HG03558 (cell line): Measurements from ENCODE around the gene P2RX5.
A peak's percentile ranks its signal among the peaks of the same experiment; 100 is the strongest.
"Not testable (repeated sequence)": the region's sequence is repeated elsewhere in the genome, so short reads cannot be mapped to it uniquely, and the experiment has no call there.

Experiments
- ATAC-seq: cut with Tn5 transposase; IDR thresholded peaks from one replicate; pipeline ENCODE4 v1.9.1; 2021; ENCODE audit warnings: moderate number of reproducible peaks; ENCODE audit not compliant: unreplicated experiment; ENCODE audit errors: extremely low read depth

The P2RX5 gene, protein sequence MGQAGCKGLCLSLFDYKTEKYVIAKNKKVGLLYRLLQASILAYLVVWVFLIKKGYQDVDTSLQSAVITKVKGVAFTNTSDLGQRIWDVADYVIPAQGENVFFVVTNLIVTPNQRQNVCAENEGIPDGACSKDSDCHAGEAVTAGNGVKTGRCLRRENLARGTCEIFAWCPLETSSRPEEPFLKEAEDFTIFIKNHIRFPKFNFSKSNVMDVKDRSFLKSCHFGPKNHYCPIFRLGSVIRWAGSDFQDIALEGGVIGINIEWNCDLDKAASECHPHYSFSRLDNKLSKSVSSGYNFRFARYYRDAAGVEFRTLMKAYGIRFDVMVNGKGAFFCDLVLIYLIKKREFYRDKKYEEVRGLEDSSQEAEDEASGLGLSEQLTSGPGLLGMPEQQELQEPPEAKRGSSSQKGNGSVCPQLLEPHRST

DNA sequence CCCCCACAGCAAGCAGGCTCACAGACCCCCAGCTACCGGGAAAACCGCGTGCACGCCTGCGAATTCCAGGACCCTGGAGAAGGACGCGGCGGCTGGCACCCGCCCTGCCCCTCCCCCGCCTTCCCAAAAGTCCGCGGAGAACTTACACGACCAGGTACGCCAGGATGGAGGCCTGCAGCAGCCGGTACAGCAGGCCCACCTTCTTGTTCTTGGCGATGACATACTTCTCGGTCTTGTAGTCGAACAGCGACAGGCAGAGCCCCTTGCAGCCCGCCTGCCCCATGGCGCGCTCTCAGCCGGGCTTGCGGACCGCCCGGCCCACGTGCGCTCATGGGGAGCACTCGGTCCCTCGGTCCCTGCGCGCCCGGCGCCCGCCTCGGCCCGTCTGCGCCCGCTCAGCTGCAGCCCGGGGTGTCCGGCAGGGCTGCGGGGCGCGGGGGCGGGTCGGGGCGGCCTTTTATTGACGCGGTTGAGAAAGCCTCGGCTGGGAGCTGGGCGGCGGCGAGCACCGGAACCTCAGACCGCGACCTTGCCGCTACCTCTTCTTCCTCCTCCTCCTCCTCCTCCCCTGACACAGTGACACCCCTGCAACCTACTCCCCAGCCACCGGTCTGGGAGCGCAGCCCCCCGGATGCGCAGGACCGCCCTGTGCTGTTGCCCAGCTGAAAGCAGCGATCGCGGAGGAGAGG, at the start of gene P2RX5:
Gene P2RX5 (minus strand): TSS at position 433 of the 689 bp plus-strand sequence. CDS start 150 bp downstream, at position 283.
- ATAC-seq = no peak

DNA sequence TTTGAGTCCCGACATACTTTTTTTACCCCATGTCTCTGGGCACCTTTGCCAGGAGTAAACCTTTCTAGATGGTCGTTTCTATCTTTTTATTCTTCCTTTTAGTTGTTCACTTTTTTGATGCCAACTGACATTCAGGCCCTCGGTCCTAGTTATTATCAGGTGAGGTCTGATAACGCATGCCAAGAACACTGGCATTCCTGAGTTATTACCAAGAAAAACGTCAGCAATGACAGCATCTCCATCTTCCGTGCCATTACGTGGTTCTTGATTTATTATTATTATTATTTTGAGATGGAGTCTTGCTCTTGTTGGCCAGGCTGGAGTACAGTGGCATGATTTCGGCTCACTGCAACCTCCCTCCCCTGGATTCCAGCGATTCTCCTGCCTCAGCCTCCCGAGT, 49.1 kb upstream of the P2RX5 start:
- ATAC-seq = no peak

DNA sequence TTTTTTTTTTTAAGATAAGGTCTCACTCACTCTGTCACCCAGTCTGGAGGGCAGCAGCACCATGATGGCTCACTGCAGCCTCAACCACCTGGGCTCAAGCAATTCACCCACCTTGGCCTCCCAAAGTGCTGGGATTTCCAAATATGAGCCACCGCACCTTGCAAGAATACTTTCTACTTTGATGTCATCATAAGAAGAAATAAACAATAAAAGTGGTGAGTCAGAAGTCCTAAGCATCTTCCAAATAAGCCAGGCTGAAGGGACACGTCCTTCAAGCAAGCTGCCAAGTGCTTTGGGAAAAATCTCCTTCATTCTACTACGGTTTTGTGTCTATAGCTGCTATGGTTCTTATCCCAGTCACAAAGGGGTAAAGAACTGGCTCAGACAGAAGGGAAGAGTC, 48.1 kb upstream of the P2RX5 start:
- no peak for ATAC-seq

DNA sequence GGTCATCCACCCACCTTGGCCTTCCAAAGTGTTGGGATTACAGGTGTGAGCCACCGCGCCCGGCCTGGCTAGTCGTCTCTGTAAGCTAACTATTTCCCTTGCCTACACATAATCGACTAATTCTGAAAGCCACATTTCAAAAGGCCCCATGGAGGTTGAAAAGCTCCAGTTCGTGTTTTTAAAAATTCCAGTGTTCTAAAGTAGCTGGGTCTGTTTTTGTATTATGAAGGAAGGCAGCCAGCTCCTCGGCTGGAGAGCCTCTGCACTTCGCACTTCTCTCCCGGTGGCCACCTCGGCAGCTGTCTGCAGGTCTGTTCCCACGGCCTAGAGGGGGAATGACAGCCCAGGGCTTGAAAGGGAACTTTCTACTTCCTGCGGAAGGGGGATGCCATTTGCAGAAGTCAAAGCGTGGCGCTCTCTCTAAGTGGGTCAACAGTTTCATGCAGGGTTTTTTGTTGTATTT, 44.7 kb upstream of the P2RX5 start:
- no peak for ATAC-seq

DNA sequence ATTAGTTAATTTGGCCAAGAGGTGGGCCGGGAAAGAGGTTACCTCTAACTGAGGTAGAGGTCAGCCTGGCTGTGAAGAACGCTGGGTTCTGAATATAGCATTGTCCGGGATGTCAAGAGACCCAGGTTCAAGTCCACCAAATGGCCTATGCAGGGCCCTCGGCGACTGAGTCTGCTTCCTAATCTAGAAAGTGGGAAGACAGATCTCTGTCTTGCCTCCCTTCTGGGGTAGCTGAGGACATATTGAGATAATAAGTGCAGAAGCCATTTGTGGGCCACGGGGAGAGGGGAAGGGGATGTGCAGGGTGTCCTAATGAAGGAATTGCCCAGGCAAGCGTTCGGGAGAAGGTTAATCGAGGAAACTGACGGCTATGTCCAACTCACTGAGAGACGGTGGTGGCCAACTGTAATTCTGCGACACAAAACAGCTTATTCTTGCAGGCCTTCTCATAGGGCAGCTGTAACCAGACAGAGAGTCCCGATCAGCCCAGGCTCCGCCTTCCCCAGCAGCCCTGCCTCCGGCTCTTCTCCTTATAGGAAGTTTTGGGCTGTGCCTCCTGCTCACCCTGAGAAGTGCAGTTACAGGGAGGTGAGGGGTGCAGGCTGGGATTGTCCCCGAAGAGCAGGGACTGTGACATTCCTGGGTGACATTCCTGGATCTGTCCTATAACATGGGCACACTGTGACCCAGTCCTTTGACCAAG, 43.6 kb upstream of the P2RX5 start:
- ATAC-seq = no peak

DNA sequence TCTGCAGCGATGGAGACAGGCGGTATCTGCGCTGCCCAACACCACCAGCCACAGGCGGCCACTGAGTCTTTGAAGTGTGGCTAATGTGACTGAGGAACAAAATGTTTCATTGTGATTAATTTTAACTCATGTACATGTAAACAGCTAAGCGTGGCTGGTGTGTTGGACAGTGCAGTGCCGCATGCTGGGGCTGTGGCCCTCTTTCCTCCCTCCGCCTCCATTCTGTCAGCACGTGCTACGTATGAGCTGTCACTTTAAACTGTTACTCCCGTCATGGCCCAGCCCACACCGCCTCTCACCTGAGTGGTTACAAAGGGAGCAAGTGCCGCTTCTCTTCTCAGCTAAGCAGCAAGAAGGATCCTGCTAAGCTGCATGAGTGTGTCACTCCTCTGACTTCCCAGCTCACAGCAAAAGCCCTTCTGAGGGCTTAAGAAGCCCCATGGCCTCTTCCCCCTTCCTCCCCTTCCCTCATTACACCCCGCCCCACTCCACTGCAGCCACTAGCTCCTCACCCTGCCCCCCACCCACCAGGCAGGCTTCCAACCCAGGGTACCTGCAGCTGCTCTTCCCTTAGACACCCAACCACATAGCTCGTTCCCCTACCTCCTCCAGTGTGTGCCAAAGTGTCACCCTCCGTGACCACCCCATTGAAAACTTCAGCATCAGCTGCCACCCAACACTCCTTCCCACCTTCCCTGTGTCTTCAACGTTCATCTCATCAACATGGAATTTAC, 42.8 kb upstream of the P2RX5 start:
- no peak for ATAC-seq

DNA sequence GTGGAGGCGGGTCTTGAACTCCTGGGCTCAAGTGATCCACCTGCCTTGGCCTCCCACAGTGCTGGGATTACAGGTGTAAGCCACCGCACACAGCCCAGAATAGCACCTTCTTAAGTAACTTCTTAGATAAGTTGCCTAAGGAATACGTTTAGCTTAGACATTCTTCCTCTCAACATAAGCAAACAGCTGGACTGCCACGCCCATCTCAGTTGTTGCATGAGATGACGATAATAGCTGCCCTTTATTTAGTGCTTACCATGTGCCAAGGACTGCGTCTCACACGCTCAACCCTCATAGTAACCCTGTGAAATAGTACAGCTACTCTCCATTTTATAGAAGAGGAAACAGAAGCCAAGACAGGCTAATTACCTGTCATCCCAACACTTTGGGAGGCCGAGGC, 39.6 kb upstream of the P2RX5 start:
- no peak for ATAC-seq

DNA sequence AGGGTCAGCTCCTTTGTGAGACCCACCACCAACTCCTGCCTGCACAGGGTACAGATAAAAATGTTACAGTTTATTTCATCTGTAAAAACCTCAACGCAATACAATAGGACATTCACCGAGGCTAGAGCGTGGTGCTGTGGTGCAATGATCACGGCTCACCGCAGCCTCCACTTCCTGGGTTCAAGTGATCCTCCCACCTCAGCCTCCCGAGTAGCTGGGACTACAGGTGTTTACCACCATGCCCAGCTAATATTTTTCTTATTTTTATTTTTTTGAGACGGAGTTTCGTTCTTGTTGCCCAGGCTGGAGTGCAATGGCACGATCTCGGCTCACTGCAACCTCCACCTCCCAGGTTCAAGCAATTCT, 38.9 kb upstream of the P2RX5 start:
- not testable (repeated sequence) for ATAC-seq

DNA sequence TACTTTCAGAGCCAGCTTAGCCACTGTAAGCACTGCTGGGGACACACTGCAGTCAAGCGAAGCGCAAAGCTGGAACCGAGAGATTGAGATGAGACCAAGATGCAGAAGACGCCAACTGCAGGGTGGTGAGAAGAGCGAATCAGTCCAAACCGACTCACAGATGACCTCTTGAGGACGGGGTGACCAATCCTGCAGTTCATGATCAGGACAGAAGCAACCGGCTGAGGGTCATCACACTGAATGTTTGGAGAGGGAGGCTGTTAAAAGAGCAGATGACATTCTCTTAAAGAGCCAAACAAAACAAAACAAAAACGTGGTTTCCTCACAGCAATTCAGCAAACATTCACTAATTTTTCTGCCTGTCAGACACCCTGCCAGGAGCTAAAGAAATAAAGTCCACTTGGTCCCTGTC, 36.3 kb upstream of the P2RX5 start:
- no peak for ATAC-seq

DNA sequence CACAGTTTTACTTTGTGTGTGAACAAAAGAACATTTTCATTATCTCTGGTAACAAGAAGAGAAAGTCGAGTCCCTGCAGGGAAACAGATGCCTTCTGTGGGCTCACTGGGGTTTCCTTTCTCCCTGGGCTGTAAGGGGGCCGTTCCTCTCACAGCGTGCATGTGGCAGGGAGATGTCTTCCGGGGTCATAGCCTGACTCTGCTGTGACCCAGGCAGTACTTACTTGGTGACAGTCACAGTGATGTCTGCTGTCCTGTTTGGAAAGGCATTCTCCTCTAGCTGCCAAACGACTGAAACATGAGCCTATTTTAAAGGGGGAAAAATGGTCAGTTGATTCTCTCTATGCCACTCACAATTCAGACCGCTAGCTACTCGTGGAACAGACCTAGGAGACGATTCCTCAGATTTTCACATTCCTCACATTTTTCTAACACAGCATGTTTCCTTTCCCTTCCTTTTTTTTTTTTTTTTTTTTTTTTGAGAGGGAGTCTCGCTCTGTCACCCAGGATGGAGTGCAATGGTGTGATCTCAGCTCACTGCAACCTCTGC, 35.0 kb upstream of the P2RX5 start:
- no peak for ATAC-seq

DNA sequence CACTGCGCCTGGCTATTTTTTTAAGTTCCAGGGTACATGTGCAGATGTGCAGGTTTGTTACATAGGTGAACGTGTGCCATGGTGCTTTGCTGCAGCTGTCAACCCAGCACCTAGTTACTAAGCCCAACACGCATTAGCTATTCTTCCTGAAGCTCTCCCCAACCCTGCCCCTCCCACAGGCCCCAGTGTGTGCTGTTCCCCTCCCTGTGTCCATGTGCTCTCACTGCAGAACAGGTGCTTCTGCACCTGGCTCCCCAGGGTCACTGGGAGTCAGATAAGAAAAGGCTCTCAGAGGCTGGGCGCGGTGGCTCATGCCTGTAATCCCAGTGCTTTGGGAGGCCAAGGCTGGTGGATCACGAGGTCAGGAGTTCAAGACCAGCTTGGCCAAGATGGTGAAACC, 33.9 kb upstream of the P2RX5 start:
- ATAC-seq = no peak

DNA sequence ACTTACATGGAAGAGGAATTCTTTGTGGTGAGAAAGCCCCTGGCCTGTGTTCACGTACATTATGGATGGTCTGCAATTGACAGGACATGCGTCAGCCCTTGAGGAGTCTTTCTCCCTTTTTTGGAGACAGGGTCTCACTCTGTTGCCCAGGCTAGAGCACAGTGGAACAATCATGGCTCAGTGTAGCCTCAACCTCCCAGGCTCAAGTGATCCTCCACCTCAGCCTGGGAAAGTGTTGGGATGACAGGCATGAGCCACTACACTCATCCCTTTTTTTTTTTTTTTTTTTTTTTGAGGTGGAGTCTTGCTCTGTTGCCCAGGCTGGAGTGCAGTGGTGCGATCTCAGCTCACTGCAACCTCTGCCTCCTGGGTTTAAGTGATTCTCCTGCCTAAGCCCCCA, 32.1 kb upstream of the P2RX5 start:
- not testable (repeated sequence) for ATAC-seq

DNA sequence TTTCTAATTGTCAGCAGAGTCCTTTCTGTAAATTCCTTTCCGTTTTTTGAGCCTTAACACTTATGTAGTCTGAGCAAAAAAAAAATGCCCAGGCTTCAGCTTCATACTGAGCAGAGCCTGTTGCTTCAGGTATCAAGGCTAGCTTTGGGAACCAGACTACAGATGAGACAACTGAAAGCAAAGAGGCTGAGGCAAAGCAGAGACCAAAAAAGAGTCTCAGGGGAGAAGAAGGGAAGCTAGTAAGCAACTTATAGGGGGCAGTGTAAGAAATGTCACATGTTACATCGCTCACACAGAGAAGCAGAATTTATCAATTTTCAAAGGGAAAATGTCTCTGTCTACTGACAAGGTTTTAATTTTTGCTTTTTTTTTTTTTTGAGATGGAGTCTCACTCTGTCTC, 31.1 kb upstream of the P2RX5 start:
- no peak for ATAC-seq

DNA sequence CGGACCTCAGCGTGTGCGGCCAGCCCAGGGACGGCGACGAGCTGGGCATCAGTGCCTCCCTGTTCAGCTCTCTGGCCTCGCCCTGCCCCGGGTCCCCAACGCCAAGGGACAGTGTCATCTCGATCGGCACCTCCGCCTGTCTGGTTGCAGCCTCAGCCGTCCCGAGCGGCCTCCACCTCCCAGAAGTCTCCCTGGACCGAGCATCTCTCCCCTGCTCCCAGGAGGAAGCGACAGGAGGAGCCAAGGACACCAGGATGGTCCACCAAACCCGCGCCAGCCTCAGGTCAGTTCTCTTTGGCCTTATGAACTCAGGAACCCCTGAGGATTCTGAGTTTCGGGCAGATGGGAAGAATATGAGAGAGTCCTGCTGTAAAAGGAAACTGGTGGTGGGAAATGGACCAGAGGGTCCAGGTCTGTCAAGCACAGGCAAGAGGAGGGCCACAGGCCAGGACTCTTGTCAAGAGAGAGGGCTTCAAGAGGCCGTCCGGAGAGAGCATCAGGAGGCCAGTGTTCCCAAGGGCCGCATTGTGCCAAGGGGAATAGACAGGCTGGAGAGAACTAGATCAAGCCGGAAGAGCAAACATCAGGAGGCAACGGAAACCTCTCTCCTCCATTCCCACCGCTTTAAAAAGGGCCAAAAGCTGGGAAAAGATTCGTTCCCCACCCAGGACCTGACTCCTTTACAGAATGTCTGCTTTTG, 28.6 kb upstream of the P2RX5 start:
- ATAC-seq = no peak

DNA sequence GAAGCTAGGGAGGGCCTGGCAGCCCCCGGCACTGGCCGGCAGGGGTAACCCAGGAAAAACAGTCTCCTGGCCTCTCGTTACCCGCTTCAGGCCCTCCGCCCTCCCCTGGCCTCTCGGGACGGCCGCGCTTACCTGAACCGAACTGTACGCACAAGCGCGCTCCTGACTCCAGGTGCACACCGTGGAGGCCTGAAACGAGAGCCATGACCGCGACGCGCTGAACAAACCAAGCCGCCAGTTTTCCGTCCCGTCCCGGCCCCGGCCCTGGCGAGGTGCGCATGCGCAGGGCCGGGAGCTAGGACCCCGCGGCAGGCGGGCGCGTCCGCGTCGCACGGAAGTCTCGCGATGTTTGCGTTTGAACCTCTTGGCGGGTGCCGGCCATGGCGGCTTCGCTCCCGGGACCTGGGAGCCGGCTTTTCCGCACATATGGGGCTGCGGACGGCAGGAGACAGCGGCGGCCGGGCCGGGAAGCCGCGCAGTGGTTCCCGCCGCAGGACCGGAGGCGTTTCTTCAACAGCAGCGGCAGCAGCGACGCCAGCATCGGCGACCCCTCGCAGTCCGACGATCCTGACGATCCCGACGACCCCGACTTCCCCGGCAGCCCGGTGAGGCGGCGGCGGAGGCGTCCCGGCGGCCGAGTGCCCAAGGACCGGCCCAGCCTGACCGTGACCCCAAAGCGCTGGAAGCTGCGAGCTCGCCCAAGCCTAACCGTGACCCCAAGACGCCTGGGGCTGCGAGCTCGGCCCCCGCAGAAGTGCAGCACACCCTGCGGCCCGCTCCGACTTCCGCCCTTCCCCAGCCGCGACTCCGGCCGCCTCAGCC, 27.8 kb upstream of the P2RX5 start, which contains the start of gene HASPIN:
Gene HASPIN (plus strand): TSS at position 348 of the 822 bp plus-strand sequence. CDS start 33 bp downstream, at position 381.
- peak; percentile 48 for ATAC-seq

DNA sequence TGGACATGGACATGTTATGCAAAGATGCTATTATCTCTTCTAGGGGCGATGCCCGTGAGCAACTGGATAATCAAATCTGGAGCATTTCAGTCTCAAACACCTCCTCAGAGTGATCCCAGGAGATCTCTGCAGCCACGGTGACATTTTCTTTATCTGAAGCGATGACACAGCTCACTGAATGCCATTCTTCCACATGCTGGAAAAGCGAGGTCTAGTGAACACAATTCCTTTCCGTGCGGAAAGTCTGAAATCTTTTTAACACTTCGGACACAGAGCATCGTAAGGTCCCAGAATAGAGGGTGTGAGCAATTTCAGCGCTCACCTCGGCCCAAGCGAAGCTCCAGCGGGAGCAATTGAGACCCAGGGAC, 27.2 kb upstream of the P2RX5 start:
- ATAC-seq = no peak

DNA sequence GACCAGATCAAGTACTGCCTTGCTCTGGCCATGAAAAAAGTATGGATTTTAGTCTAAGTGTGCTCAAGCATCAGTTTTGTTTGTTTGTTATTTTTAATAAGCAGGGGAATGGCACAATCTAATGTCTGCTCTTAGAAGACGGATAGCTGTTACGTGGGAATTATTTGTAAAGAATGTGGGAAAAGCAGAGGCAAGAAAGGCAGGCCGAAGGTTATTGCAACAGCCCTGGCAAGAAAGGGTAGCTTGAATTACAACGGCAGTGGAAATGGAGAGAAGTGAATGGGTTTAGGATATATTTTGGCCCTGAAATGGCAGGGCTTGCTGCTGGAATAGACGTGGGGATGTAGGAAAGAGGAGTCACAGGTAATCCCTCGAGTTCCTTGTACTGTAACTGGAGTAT, 26.8 kb upstream of the P2RX5 start:
- ATAC-seq = no peak

DNA sequence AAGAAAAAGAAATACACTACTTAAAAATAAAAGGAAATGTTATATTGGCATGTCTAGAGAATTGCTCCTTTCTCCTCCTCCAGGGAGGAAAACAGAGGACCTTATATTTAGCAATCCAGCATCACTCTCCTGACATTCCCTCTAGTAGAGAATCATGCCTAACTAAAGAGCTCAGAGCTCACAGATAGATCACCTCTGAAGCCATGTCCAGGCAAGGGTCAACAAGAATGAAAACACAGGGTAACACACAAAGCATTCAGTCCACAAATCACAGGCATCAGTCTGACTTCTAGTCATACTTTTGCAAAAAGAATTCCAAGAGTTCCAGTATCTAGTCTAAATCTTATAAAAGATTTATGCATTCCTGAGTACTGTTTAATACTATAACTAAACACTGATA, 23.3 kb upstream of the P2RX5 start:
- no peak for ATAC-seq

DNA sequence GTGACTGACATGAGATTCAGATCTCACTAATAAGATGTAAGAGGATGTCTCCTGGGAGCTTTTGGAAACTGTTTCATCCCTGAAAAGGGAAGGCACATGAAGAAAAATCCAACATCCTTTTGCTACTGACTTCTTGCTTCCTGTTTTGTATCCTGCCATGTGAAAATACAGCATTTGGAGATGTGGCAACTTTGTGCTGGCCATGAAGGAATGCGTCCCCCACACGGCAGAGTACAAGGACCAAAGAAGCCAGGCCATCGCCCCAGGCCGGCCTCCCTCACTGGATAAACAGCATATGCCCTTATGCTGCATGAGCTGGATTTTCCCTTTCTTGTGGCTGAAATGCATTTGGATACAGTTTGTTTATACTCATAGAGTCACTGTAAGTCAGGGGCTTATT, 22.2 kb upstream of the P2RX5 start:
- no peak for ATAC-seq
